Colon (tissue), 2 donors: ENCODE measurements around the gene ANO6.

Source experiments
- FAIRE-seq: peaks from 2 replicates; lab custom pipeline; 2012; peaks lifted over from hg19 to GRCh38; lab: Jason Lieb, UNC
- donor health status: control.
- donor health status: control.

ANO6 gene

GRCh38 chr12:45406988-45407850 lies 191.3 kb downstream of the ANO6 start:
- FAIRE-seq = no peak

- no peak for FAIRE-seq
Measured at GRCh38 chr12:45407981-45408728, 192.3 kb downstream of the ANO6 start.

GRCh38 chr12:45408729-45409114 lies 192.8 kb downstream of the ANO6 start:
- no peak for FAIRE-seq

GRCh38 chr12:45409966-45410365 lies 194.1 kb downstream of the ANO6 start:
- no peak for FAIRE-seq

- no peak for FAIRE-seq
Measured at GRCh38 chr12:45411626-45412025, 195.7 kb downstream of the ANO6 start.

GRCh38 chr12:45415393-45415817 lies 199.5 kb downstream of the ANO6 start:
- no peak for FAIRE-seq

- FAIRE-seq = no peak
Measured at GRCh38 chr12:45416126-45416525, 200.2 kb downstream of the ANO6 start.

- FAIRE-seq = no peak
Measured at GRCh38 chr12:45418520-45418919, 202.6 kb downstream of the ANO6 start.

GRCh38 chr12:45419317-45419814 lies 203.5 kb downstream of the ANO6 start:
- no peak for FAIRE-seq

- FAIRE-seq = no peak
Measured at GRCh38 chr12:45421736-45422135, 205.8 kb downstream of the ANO6 start.

- no peak for FAIRE-seq
Measured at GRCh38 chr12:45423931-45424330, 208.0 kb downstream of the ANO6 start.

- FAIRE-seq = no peak
Measured at GRCh38 chr12:45425426-45425825, 209.5 kb downstream of the ANO6 start.

GRCh38 chr12:45426294-45426693 lies 210.4 kb downstream of the ANO6 start:
- no peak for FAIRE-seq

- no peak for FAIRE-seq
Measured at GRCh38 chr12:45427042-45427441, 211.1 kb downstream of the ANO6 start.

GRCh38 chr12:45429831-45430230 lies 213.9 kb downstream of the ANO6 start:
- no peak for FAIRE-seq

- FAIRE-seq = no peak
Measured at GRCh38 chr12:45431126-45431525, 215.2 kb downstream of the ANO6 start.

- FAIRE-seq = no peak
Measured at GRCh38 chr12:45432710-45433109, 216.8 kb downstream of the ANO6 start.

GRCh38 chr12:45433441-45433868 lies 217.6 kb downstream of the ANO6 start:
- FAIRE-seq = no peak

GRCh38 chr12:45434094-45434493 lies 218.2 kb downstream of the ANO6 start:
- no peak for FAIRE-seq

GRCh38 chr12:45435945-45436710 lies 220.2 kb downstream of the ANO6 start:
- no peak for FAIRE-seq

GRCh38 chr12:45439039-45439438 lies 223.1 kb downstream of the ANO6 start:
- FAIRE-seq = no peak

GRCh38 chr12:45446013-45446412 lies 230.1 kb downstream of the ANO6 start:
- no peak for FAIRE-seq
